Activated T-cell treated with anti-CD3 and anti-CD28 coated beads, Interleukin-2, amount 50 U/mL, for 24 hours (primary cell): ENCODE data around the gene ROPN1B.
"Not testable (repeated sequence)": the region's sequence is repeated elsewhere in the genome, so short reads cannot be mapped to it uniquely, and the experiment has no call there.

Source experiments
- DNase-seq: peaks from one replicate; pipeline ENCODE4 v3.0.0-alpha.2; 2020
- H3K27ac Mint-ChIP-seq: 2 replicates; pipeline ENCODE4 v1.8.0; 2020; ENCODE audit warnings: mild to moderate bottlenecking, mixed read lengths
- H3K27me3 Mint-ChIP-seq: 2 replicates; pipeline ENCODE4 v1.8.0; 2020; ENCODE audit warnings: mixed read lengths
- H3K36me3 Mint-ChIP-seq: 2 replicates; pipeline ENCODE4 v1.8.0; 2020; ENCODE audit warnings: low read depth, mixed read lengths
- H3K4me1 Mint-ChIP-seq: 2 replicates; pipeline ENCODE4 v1.8.0; 2020; ENCODE audit warnings: low read depth, mixed read lengths
- H3K4me3 Mint-ChIP-seq: 2 replicates; pipeline ENCODE4 v1.8.0; 2020; ENCODE audit warnings: mild to moderate bottlenecking, moderate library complexity, mixed read lengths
- H3K9me3 Mint-ChIP-seq: 2 replicates; pipeline ENCODE4 v1.8.0; 2020; ENCODE audit warnings: mixed read lengths

The ROPN1B gene

DNA sequence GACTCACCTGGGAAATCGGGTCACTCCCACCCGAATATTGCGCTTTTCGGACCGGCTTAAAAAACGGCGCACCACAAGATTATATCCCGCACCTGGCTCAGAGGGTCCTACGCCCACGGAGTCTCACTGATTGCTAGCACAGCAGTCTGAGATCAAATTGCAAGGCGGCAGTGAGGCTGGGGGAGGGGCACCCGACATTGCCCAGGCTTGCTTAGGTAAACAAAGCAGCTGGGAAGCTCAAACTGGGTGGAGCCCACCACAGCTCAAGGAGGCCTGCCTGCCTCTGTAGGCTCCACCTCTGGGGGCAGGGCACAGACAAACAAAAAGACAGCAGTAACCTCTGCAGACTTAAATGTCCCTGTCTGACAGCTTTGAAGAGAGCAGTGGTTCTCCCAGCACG is 32.1 kb upstream of the ROPN1B start:
- not testable (repeated sequence) for H3K4me1 Mint-ChIP-seq, H3K27ac Mint-ChIP-seq, H3K36me3 Mint-ChIP-seq, DNase-seq, H3K4me3 Mint-ChIP-seq, H3K9me3 Mint-ChIP-seq
- H3K27me3 Mint-ChIP-seq: peaks cover 26% of the 10 kb centered on the region

- not testable (repeated sequence) for H3K4me3 Mint-ChIP-seq, DNase-seq, H3K9me3 Mint-ChIP-seq, H3K36me3 Mint-ChIP-seq, H3K27ac Mint-ChIP-seq, H3K4me1 Mint-ChIP-seq
- H3K27me3 Mint-ChIP-seq: peaks cover 58% of the 10 kb centered on the region
These were observed 21.2 kb upstream of the ROPN1B start for GRCh38 chr3:125947806-125948205.

- peaks cover 61% of the 10 kb centered on the region for H3K27me3 Mint-ChIP-seq
- H3K9me3 Mint-ChIP-seq, H3K36me3 Mint-ChIP-seq, H3K4me3 Mint-ChIP-seq, H3K4me1 Mint-ChIP-seq, DNase-seq, H3K27ac Mint-ChIP-seq: not testable (repeated sequence)
These were observed 20.1 kb upstream of the ROPN1B start for GRCh38 chr3:125948901-125949300.

DNA sequence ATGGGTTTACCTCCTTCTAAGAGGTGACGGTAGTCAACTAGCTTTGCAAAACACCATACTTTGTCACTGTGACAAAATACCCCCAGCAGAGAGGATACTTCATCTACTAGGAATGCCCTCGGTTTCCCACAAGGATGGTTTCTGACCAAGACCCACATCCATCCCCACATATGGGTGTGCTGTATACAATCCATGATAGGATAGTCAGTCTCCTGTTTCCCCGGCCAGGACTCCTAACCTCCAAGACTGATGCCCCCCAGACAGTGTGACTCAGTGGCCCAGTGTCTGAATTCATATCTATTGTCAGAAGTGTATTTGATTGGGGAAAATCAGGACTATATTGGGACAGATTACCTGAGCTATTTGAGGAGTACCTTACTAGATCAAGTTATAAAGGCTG is 17.8 kb upstream of the ROPN1B start:
- H3K27me3 Mint-ChIP-seq: peaks cover 58% of the 10 kb centered on the region
- not testable (repeated sequence) for H3K27ac Mint-ChIP-seq, H3K4me3 Mint-ChIP-seq, H3K4me1 Mint-ChIP-seq, DNase-seq, H3K36me3 Mint-ChIP-seq, H3K9me3 Mint-ChIP-seq

GRCh38 chr3:125957020-125957419 is 12.0 kb upstream of the ROPN1B start:
- H3K27me3 Mint-ChIP-seq: peaks cover 50% of the 10 kb centered on the region
- H3K36me3 Mint-ChIP-seq, H3K27ac Mint-ChIP-seq, DNase-seq, H3K4me1 Mint-ChIP-seq, H3K9me3 Mint-ChIP-seq, H3K4me3 Mint-ChIP-seq: not testable (repeated sequence)

- H3K36me3 Mint-ChIP-seq: peaks cover 1% of the 10 kb centered on the region
- H3K9me3 Mint-ChIP-seq: peaks cover 3% of the 10 kb centered on the region
- H3K27ac Mint-ChIP-seq: no peak overlapping the region
- H3K4me3 Mint-ChIP-seq: no peak overlapping the region
- peaks cover 44% of the 10 kb centered on the region for H3K27me3 Mint-ChIP-seq
- peaks cover 1% of the 10 kb centered on the region for H3K4me1 Mint-ChIP-seq
- DNase-seq: no peak
These were observed 11.1 kb upstream of the ROPN1B start for GRCh38 chr3:125957674-125958510.

- no peak for DNase-seq
- Mint-ChIP-seq H3K36me3 (peaks cover 1% of the 10 kb centered on the region), H3K27me3 (peaks cover 42% of the 10 kb centered on the region), H3K27ac (no peak overlapping the region), H3K4me3 (no peak overlapping the region), H3K9me3 (peaks cover 3% of the 10 kb centered on the region), H3K4me1 (peaks cover 1% of the 10 kb centered on the region)
These were observed 10.3 kb upstream of the ROPN1B start for GRCh38 chr3:125958511-125959316.

- no peak overlapping the region for H3K4me3 Mint-ChIP-seq
- peaks cover 39% of the 10 kb centered on the region for H3K27me3 Mint-ChIP-seq
- H3K9me3 Mint-ChIP-seq: peaks cover 3% of the 10 kb centered on the region
- peaks cover 1% of the 10 kb centered on the region for H3K36me3 Mint-ChIP-seq
- H3K4me1 Mint-ChIP-seq: peaks cover 1% of the 10 kb centered on the region
- no peak for DNase-seq
- H3K27ac Mint-ChIP-seq: no peak overlapping the region
These were observed 9.5 kb upstream of the ROPN1B start for GRCh38 chr3:125959317-125960065.

DNA sequence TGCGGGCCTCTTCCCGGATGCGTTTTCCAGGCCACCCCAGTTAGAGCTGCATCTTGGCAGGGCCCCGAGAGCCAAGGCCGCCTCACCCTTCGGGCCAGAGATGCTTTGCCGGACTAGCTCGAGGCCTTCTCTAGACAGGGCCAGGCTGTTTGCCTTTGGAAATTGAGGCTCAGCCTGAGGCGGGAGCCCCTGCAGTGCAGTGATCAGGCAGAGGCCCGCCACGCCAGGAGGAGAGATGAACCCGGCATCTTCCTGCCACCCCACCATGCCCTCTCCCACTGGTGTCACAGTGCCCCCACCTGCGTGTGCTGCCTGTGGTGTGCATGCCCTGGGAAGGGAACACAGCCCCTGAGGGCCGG is 8.9 kb upstream of the ROPN1B start:
- Mint-ChIP-seq H3K4me3 (no peak overlapping the region), H3K9me3 (peaks cover 3% of the 10 kb centered on the region), H3K27me3 (peaks cover 37% of the 10 kb centered on the region), H3K4me1 (peaks cover 1% of the 10 kb centered on the region), H3K27ac (no peak overlapping the region), H3K36me3 (peaks cover 1% of the 10 kb centered on the region)
- DNase-seq: no peak

- peaks cover 32% of the 10 kb centered on the region for H3K27me3 Mint-ChIP-seq
- no peak overlapping the region for H3K27ac Mint-ChIP-seq
- no peak for DNase-seq
- H3K4me3 Mint-ChIP-seq: no peak overlapping the region
- peaks cover 3% of the 10 kb centered on the region for H3K9me3 Mint-ChIP-seq
- H3K36me3 Mint-ChIP-seq: peaks cover 1% of the 10 kb centered on the region
- H3K4me1 Mint-ChIP-seq: peaks cover 1% of the 10 kb centered on the region
These were observed 8.3 kb upstream of the ROPN1B start for GRCh38 chr3:125960456-125961288.

- Mint-ChIP-seq H3K4me1 (peaks cover 1% of the 10 kb centered on the region), H3K27me3 (peaks cover 28% of the 10 kb centered on the region), H3K9me3 (peaks cover 3% of the 10 kb centered on the region), H3K36me3 (peaks cover 1% of the 10 kb centered on the region), H3K4me3 (no peak overlapping the region), H3K27ac (no peak overlapping the region)
- DNase-seq: no peak
These were observed 7.7 kb upstream of the ROPN1B start for GRCh38 chr3:125961289-125961589.

GRCh38 chr3:125963834-125964233 is 5.1 kb upstream of the ROPN1B start:
- not testable (repeated sequence) for H3K9me3 Mint-ChIP-seq, H3K36me3 Mint-ChIP-seq, DNase-seq, H3K27ac Mint-ChIP-seq, H3K4me1 Mint-ChIP-seq, H3K4me3 Mint-ChIP-seq
- peaks cover 20% of the 10 kb centered on the region for H3K27me3 Mint-ChIP-seq

DNA sequence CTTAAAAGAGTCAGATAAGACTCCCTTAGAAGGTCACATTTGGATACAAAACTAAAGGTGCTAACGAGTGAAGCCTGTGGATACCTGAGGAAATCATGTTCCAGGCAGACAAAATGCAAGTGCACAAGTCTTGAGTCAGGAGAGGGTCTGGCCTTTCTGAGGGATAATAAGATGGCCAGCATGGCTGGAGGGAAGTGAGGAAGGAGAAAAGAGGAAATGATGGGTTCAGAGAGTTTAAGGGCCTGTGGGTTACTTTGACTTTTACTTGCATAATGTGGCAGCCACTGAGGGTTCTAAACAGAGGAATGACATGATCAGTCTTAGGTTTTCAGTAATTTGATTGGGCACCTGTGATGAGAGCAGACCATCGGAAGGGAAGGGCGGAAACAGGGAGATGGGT is 3.5 kb upstream of the ROPN1B start:
- no peaks in the 10 kb centered on the region for H3K9me3 Mint-ChIP-seq

GRCh38 chr3:125967156-125967555 is 1.8 kb upstream of the ROPN1B start:
- no peak for DNase-seq
- peaks cover 28% of the 10 kb centered on the region for H3K27me3 Mint-ChIP-seq
- H3K4me1 Mint-ChIP-seq: peaks cover 6% of the 10 kb centered on the region
- H3K9me3 Mint-ChIP-seq: no peaks in the 10 kb centered on the region
- H3K36me3 Mint-ChIP-seq: no peaks in the 10 kb centered on the region
- H3K27ac Mint-ChIP-seq: no peak overlapping the region
- H3K4me3 Mint-ChIP-seq: no peak overlapping the region

More for the DNA sequence above, 3.5 kb upstream of the ROPN1B start:
- no peak for DNase-seq
- no peaks in the 10 kb centered on the region for H3K36me3 Mint-ChIP-seq
- peaks cover 20% of the 10 kb centered on the region for H3K27me3 Mint-ChIP-seq
- no peak overlapping the region for H3K27ac Mint-ChIP-seq
- H3K4me3 Mint-ChIP-seq: no peak overlapping the region
- peaks cover 2% of the 10 kb centered on the region for H3K4me1 Mint-ChIP-seq
